ENCODE results near the gene CBFA2T3. TPM values are rescaled to one million over a fixed set of nuclear protein-coding genes. Genes with fewer than 3 reads are reported as not detected.

The CBFA2T3 gene
- total RNA-seq, 1 donor from 2014 or later, result 10.1 TPM

DNA sequence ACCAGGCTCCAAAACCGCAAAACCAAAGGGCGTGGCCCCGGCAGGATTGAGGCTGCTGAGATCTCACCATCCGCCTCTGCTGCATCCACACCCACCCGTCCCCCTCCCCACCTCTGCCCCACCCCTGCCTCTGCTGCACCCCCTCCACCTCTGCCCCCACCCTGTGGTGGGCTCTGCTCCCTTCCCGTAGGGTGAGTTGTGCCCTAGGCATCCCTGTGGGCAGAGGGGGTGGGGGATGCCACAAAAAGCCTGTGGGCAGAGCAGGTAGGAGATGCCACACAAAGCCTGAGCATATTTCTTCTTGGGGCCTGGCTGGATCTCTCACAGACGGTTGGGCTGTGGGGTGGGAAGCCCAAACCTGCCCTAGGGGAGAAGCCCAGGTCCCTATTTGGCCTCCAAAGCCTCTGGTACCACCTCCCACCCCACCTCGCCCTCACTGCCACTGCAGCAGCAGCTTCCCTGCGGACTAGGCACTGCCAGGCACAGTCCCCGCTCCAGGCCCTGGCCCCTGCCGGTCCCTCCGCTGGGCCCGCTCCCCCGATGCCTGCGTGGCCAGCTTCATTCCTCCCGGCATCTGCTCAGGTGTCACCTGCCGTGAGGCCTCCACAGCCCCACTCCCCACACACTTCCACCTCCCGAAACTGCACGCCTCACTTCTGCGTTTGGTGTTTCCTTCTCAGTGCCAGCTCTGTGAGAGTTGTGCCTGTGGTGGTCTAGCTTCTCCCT, 99.3 kb downstream of the CBFA2T3 start:
- no peak overlapping the region for H3K27ac Mint-ChIP-seq
- H3K4me3 Mint-ChIP-seq, result no peak overlapping the region
- no peaks in the 10 kb centered on the region for H3K36me3 Mint-ChIP-seq
- H3K27me3 Mint-ChIP-seq (ENCODE audit: low read depth), result no peaks in the 10 kb centered on the region
- H3K4me1 Mint-ChIP-seq, result peaks cover 9% of the 10 kb centered on the region
- TF ChIP-seq, protein P1, sequence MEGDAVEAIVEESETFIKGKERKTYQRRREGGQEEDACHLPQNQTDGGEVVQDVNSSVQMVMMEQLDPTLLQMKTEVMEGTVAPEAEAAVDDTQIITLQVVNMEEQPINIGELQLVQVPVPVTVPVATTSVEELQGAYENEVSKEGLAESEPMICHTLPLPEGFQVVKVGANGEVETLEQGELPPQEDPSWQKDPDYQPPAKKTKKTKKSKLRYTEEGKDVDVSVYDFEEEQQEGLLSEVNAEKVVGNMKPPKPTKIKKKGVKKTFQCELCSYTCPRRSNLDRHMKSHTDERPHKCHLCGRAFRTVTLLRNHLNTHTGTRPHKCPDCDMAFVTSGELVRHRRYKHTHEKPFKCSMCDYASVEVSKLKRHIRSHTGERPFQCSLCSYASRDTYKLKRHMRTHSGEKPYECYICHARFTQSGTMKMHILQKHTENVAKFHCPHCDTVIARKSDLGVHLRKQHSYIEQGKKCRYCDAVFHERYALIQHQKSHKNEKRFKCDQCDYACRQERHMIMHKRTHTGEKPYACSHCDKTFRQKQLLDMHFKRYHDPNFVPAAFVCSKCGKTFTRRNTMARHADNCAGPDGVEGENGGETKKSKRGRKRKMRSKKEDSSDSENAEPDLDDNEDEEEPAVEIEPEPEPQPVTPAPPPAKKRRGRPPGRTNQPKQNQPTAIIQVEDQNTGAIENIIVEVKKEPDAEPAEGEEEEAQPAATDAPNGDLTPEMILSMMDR (IDR thresholded peaks at IDR 0.05; ENCODE audit: unreplicated experiment), result no peak
- H3K9me3 Mint-ChIP-seq, result no peaks in the 10 kb centered on the region
- no peak for DNase-seq (ENCODE audit: low spot score in 2 of 2, unreplicated experiment in 2 of 2)

DNA sequence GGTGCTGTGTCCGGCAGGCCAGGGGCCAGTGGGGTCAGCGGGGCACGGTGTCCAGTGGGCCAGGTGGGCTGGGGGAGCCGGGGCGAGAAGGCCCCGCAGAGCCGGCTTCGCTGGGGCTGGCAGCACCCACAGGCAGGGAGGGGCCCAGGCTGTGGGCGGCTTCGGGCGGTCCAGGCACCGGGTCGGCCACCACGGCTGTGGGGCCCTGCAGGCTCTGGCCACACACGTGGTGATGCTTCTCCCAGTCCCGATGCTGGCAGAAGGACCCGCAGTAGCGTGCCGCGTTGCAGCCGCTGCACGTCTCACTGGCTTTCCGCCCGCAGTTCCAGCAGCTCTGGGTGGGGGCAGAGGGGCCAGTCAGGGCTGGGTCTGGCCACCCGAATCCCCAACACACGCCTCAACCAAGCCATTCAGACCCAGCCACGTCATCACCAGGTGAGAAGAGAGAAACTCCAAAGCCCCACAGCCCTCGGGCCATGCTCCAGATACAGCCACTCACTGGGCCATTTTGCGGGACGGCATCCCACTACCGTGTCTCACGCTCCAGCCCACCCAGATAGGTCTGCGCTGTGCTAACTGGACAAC, 100.0 kb downstream of the CBFA2T3 start:
- H3K4me1 Mint-ChIP-seq, result peaks cover 9% of the 10 kb centered on the region
- H3K27me3 Mint-ChIP-seq (ENCODE audit: low read depth), result no peaks in the 10 kb centered on the region
- H3K36me3 Mint-ChIP-seq, result no peaks in the 10 kb centered on the region
- no peak overlapping the region for H3K4me3 Mint-ChIP-seq
- no peaks in the 10 kb centered on the region for H3K9me3 Mint-ChIP-seq
- H3K27ac Mint-ChIP-seq, result no peak overlapping the region
- TF ChIP-seq, protein P1 (IDR thresholded peaks at IDR 0.05; ENCODE audit: unreplicated experiment), result no peak
- no peak for DNase-seq (ENCODE audit: low spot score in 2 of 2, unreplicated experiment in 2 of 2)

DNA sequence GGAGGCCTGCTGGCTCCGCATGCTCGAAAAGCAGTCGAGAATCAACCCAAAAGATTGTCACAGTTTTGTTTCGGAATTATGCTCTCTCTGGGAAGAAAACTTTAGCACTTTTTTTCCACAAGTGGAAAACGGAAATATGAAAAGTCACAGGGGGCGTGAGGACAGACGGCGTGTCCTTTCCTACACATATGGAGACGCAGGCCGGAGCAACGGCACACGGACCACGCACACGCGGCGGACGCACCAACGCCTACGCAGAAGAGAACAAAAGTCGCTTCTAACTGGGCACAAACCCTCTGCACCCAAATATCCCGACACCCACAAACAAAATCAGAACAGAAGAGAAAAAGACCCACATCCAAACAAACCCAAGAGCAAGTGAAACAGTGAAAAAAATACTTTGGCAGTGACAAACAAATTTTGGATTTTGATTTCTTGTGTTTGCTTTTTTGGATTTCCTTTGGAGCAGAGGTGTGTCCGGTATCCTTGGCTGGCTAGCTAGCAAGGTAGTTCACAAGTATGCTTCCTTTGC, 101.2 kb downstream of the CBFA2T3 start:
- H3K36me3 Mint-ChIP-seq, result no peaks in the 10 kb centered on the region
- H3K4me3 Mint-ChIP-seq, result no peak overlapping the region
- TF ChIP-seq, protein P1 (IDR thresholded peaks at IDR 0.05; ENCODE audit: unreplicated experiment), result no peak
- no peaks in the 10 kb centered on the region for H3K9me3 Mint-ChIP-seq
- peaks cover 3% of the 10 kb centered on the region for H3K27me3 Mint-ChIP-seq (ENCODE audit: low read depth)
- no peak for DNase-seq (ENCODE audit: low spot score in 2 of 2, unreplicated experiment in 2 of 2)
- no peak overlapping the region for H3K27ac Mint-ChIP-seq
- peaks cover 14% of the 10 kb centered on the region for H3K4me1 Mint-ChIP-seq

DNA sequence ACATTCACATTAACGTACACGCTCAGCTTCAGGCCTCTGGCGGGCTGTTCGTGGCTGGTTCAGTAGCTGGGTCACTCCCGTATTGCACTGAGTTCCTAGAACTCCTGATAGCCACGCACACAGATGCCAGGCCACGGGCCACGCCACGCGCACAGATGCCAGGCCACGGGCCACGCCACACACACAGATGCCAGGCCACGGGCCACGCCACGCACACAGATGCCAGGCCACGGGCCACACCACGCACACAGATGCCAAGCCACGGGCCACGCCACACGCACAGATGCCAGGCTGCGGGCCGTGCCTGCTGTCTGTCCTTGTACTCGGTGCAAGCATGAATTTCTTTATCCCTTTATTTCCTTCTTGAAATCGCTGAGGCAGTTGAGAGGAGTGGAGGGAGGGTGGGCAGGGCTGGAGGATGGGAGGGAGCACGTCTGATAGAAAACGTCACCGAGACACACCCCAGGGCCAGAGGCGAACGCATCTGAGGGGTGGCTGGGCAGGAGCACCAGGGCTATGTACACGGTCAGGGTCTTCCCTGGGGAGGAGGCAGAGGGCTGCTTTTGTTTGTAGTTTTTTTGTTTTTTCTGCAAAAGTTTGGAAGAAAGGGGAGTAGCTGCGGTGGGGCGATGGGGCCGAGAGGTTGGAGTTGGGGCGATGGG, 101.9 kb downstream of the CBFA2T3 start:
- H3K9me3 Mint-ChIP-seq, result no peaks in the 10 kb centered on the region
- H3K4me1 Mint-ChIP-seq, result peaks cover 12% of the 10 kb centered on the region
- peaks cover 4% of the 10 kb centered on the region for H3K27me3 Mint-ChIP-seq (ENCODE audit: low read depth)
- no peak for DNase-seq (ENCODE audit: low spot score in 2 of 2, unreplicated experiment in 2 of 2)
- H3K27ac Mint-ChIP-seq, result no peak overlapping the region
- no peaks in the 10 kb centered on the region for H3K36me3 Mint-ChIP-seq
- H3K4me3 Mint-ChIP-seq, result no peak overlapping the region
- TF ChIP-seq, protein P1 (IDR thresholded peaks at IDR 0.05; ENCODE audit: unreplicated experiment), result no peak

DNA sequence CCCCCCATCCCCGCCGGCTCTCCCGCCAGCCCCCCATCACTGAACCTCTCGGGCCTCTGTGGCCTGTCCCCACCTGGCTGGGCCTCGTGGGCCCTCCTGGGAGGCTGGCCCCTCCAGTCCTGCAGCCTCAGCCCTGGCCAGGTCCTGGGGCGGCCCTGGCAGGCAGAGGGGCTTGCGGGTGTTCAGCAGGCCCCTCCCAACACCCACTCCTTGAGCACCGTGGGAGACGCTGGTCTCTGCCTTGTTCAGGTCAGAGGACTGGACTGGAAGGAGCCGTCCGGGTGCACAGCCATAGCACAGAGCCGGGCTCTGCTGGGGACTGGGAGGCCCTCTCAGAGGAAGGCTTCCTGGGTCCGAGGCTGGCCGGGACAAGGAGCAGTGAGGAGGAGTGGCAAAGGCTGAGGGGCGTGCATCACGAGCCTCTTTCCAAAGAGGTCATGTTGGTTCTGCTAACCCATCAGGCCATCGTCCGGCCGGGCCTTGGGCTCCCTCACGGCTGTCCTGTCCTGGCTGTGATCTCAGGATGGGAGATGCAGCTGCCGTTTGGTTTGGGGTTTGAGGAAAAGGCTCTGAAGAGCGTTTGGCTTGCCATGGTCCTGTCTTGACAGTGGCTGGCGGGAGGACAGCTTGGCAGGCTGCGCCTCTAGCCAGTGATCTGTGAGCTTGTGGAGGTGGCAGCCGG, 104.2 kb downstream of the CBFA2T3 start:
- Mint-ChIP-seq H3K4me3 (no peak overlapping the region), H3K4me1 (peaks cover 8% of the 10 kb centered on the region), H3K27me3 (ENCODE audit: low read depth) (peaks cover 4% of the 10 kb centered on the region), H3K27ac (no peak overlapping the region), H3K9me3 (no peaks in the 10 kb centered on the region), H3K36me3 (no peaks in the 10 kb centered on the region)
- DNase-seq (ENCODE audit: low spot score in 2 of 2, unreplicated experiment in 2 of 2), result no peak
- TF ChIP-seq, protein P1 (IDR thresholded peaks at IDR 0.05; ENCODE audit: unreplicated experiment), result no peak
